WTC11 (cell line): ENCODE measurements around the gene ELANE.

ENCODE experiments used
- CTCF ChIP-seq: fragments of 200-600 bp; IDR thresholded peaks from 2 replicates; pipeline ENCODE4 v1.8.0; 2022; ENCODE audit warnings: antibody characterized with exemption
- E2F4 ChIP-seq: sonication (generic); formaldehyde crosslinking; IDR thresholded peaks from 2 replicates; pipeline ENCODE4 v1.8.1; 2022; ENCODE audit warnings: low read depth, mild to moderate bottlenecking, moderate library complexity, missing genetic modification reagents, borderline replicate concordance
- PRDM15 ChIP-seq: sonication (generic); formaldehyde crosslinking; IDR thresholded peaks from 2 replicates; pipeline ENCODE4 v1.8.0; 2022; ENCODE audit warnings: missing genetic modification reagents
- SP1 ChIP-seq: sonication (generic); formaldehyde crosslinking; conservative IDR thresholded peaks from 2 replicates; pipeline ENCODE4 v1.8.1; 2022; ENCODE audit warnings: missing genetic modification reagents

DNA sequence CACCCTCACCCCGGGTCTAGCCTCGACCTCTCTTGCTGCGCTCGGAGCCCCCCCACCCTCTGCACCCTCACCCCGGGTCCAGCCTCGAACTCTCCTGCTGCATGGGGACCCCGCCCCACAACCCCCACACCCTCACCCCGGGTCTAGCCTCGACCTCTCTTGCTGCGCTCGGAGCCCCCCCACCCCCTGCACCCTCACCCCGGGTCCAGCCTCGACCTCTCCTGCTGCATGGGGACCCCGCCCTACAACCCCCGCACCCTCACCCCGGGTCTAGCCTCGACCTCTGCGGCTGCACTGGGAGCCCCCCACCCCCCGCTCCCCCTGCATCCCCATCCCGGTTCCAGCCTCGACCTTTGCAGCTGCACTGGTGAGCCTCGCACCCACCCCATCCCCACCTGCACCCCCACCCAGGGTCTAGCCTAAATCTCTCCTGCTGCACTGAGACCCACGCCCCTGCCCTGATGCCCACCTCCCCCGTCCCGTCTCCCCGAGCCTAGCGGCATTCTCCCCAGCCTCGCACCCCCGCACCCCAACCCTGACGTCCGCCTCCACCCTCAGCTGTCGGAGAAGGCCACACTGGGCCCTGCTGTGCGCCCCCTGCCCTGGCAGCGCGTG lies 9.1 kb downstream of the ELANE start:
- TF ChIP-seq CTCF (no peak), PRDM15 (no peak), SP1 (no peak), E2F4 (CRISPR knock-in tag) (no peak)
